IMR-90 (cell line): Measurements from ENCODE around the gene WRAP73. TPM values are rescaled to one million over a fixed set of nuclear protein-coding genes. Genes with fewer than 3 reads are reported as not detected.

Experiments
- ATAC-seq: fragments of 200-7000 bp; cut with Tn5 transposase; 2 replicates; pipeline ENCODE4 v1.9.1; 2020; ENCODE audit warnings: low read depth, mild to moderate bottlenecking, moderate library complexity
- BruUV-seq: library from RNA; stranded (reverse); fragments of 400-500 nt; replicated peaks from 2 replicates; lab custom pipeline; 2021; lab: Mats Ljungman, UMichigan
- CTCF ChIA-PET: fragments of 300-600 bp; formaldehyde crosslinking; extraction: SDS; loops from one replicate; lab custom pipeline; 2021; ENCODE audit warnings: antibody characterized with exemption; lab: Yijun Ruan, JAX
- POLR2A ChIA-PET: fragments of 300-600 bp; sonication (Branson Sonifier 250); formaldehyde crosslinking; loops from one replicate; lab custom pipeline; 2022; ENCODE audit warnings: antibody characterized with exemption; ENCODE audit not compliant: unreplicated experiment; lab: Charles Lee
- DNase-seq: peaks from one replicate; pipeline ENCODE4 v3.0.0; 2013
- H2AFZ ChIP-seq: replicated peaks from 2 replicates; pipeline ENCODE3; 2013; ENCODE audit warnings: low read length, mild to moderate bottlenecking; ENCODE audit not compliant: poor library complexity
- H2AK5ac ChIP-seq: 2 replicates; pipeline ENCODE4 v1.6.1; 2013; ENCODE audit warnings: low read depth, low read length, inconsistent platforms
- H2AK9ac ChIP-seq: replicated peaks from 2 replicates; pipeline ENCODE3; 2013; ENCODE audit warnings: mild to moderate bottlenecking, low read depth, low read length, moderate library complexity; ENCODE audit not compliant: poor library complexity
- H2BK120ac ChIP-seq: 2 replicates; pipeline ENCODE4 v1.6.1; 2013; ENCODE audit warnings: low read depth, low read length, inconsistent platforms
- H2BK15ac ChIP-seq: 3 replicates; pipeline ENCODE4 v1.6.1; 2013; ENCODE audit warnings: low read depth, low read length, inconsistent platforms
- H2BK20ac ChIP-seq: 2 replicates; pipeline ENCODE4 v1.6.1; 2013; ENCODE audit warnings: low read depth, mild to moderate bottlenecking, inconsistent platforms, low read length, moderate library complexity
- H2BK5ac ChIP-seq: 2 replicates; pipeline ENCODE4 v1.6.1; 2013; ENCODE audit warnings: mild to moderate bottlenecking, low read depth, low read length, inconsistent platforms; ENCODE audit not compliant: poor library complexity, severe bottlenecking
- H3K14ac ChIP-seq: replicated peaks from 2 replicates; pipeline ENCODE4 v1.6.1; 2013; ENCODE audit warnings: low read depth, low read length, inconsistent platforms
- H3K18ac ChIP-seq: 2 replicates; pipeline ENCODE4 v1.6.1; 2013; ENCODE audit warnings: low read depth, low read length, control low read depth
- H3K23ac ChIP-seq: 2 replicates; pipeline ENCODE4 v1.6.1; 2013; ENCODE audit warnings: low read depth, low read length, inconsistent platforms
- H3K27ac ChIP-seq: 2 replicates; pipeline ENCODE4 v1.5.1; 2013; ENCODE audit warnings: mild to moderate bottlenecking, control low read depth, low read length; ENCODE audit not compliant: insufficient read depth
- H3K27me3 ChIP-seq: 2 replicates; pipeline ENCODE4 v1.6.1; 2013; ENCODE audit warnings: low read length; ENCODE audit not compliant: control insufficient read depth, insufficient read depth
- H3K36me3 ChIP-seq: 2 replicates; pipeline ENCODE4 v1.6.1; 2013; ENCODE audit warnings: low read length, mixed read lengths; ENCODE audit not compliant: control insufficient read depth, insufficient read depth
- H3K4ac ChIP-seq: 2 replicates; pipeline ENCODE4 v1.6.1; 2013; ENCODE audit warnings: low read depth, low read length, inconsistent platforms
- H3K4me1 ChIP-seq: 2 replicates; pipeline ENCODE4 v1.6.1; 2013; ENCODE audit warnings: low read length, mixed read lengths; ENCODE audit not compliant: control insufficient read depth, insufficient read depth
- H3K4me2 ChIP-seq: 2 replicates; pipeline ENCODE4 v1.6.1; 2013; ENCODE audit warnings: low read depth, mild to moderate bottlenecking, control low read depth, low read length, moderate library complexity
- H3K4me3 ChIP-seq: 2 replicates; pipeline ENCODE4 v1.5.1; 2013; ENCODE audit warnings: low read depth, mild to moderate bottlenecking, control low read depth, low read length, moderate library complexity; ENCODE audit not compliant: insufficient read depth
- H3K56ac ChIP-seq: 2 replicates; pipeline ENCODE4 v1.6.1; 2013; ENCODE audit warnings: low read length, inconsistent platforms; ENCODE audit not compliant: insufficient read depth; ENCODE audit errors: extremely low read depth
- H3K79me1 ChIP-seq, 2 experiments: 2 replicates each; pipeline ENCODE4 v1.6.1; 2013; ENCODE audit warnings: low read length in 2 of 2, inconsistent platforms in 1 of 2, low read depth in 1 of 2
- H3K9ac ChIP-seq: 2 replicates; pipeline ENCODE4 v1.6.1; 2013; ENCODE audit warnings: low read depth, low read length, control low read depth
- H3K9me1 ChIP-seq: 2 replicates; pipeline ENCODE4 v1.6.1; 2013; ENCODE audit warnings: low read length, inconsistent platforms; ENCODE audit not compliant: insufficient read depth
- H3K9me3 ChIP-seq: 2 replicates; pipeline ENCODE4 v1.6.1; 2013; ENCODE audit warnings: low read length; ENCODE audit not compliant: control insufficient read depth, insufficient read depth
- H4K20me1 ChIP-seq: 2 replicates; pipeline ENCODE4 v1.6.1; 2013; ENCODE audit warnings: low read length, inconsistent platforms; ENCODE audit not compliant: insufficient read depth
- H4K5ac ChIP-seq: 2 replicates; pipeline ENCODE4 v1.6.1; 2013; ENCODE audit warnings: mild to moderate bottlenecking, low read depth, low read length, control low read depth
- H4K8ac ChIP-seq, 2 experiments: 2 replicates each; pipeline ENCODE4 v1.6.1; 2013; ENCODE audit warnings: low read depth in 2 of 2, low read length in 2 of 2, control low read depth in 1 of 2, inconsistent platforms in 1 of 2
- H4K91ac ChIP-seq: 2 replicates; pipeline ENCODE4 v1.6.1; 2013; ENCODE audit warnings: low read depth, low read length, inconsistent platforms; ENCODE audit not compliant: insufficient read depth
- BHLHE40 ChIP-seq: fragments of 150-350 bp; IDR thresholded peaks from 2 replicates; pipeline ENCODE4 v1.6.1; 2016; ENCODE audit warnings: mild to moderate bottlenecking, low read depth, low read length
- CEBPB ChIP-seq: IDR thresholded peaks from 2 replicates; pipeline ENCODE4 v1.6.1; 2012; ENCODE audit warnings: low read depth, low read length, improper control_type of control experiment
- CHD1 ChIP-seq: IDR thresholded peaks from 2 replicates; pipeline ENCODE4 v1.6.1; 2012; ENCODE audit warnings: low read depth, low read length, improper control_type of control experiment
- ELK1 ChIP-seq: fragments of 150-350 bp; IDR thresholded peaks from 2 replicates; pipeline ENCODE4 v1.6.1; 2016; ENCODE audit warnings: low read depth, mild to moderate bottlenecking, low read length, moderate library complexity, borderline replicate concordance
- FOS ChIP-seq: fragments of 150-350 bp; IDR thresholded peaks from 2 replicates; pipeline ENCODE4 v1.6.1; 2016; ENCODE audit warnings: low read depth, low read length
- MAFK ChIP-seq: IDR thresholded peaks from 2 replicates; pipeline ENCODE4 v1.6.1; 2012; ENCODE audit warnings: low read depth, low read length, improper control_type of control experiment
- MAZ ChIP-seq: IDR thresholded peaks from 2 replicates; pipeline ENCODE4 v1.6.1; 2012; ENCODE audit warnings: low read depth, mild to moderate bottlenecking, low read length, improper control_type of control experiment, moderate library complexity, borderline replicate concordance
- NFE2L2 ChIP-seq: fragments of 150-350 bp; IDR thresholded peaks from 2 replicates; pipeline ENCODE4 v1.6.1; 2016; ENCODE audit warnings: low read depth, mild to moderate bottlenecking, low read length
- RAD21 ChIP-seq: IDR thresholded peaks from 2 replicates; pipeline ENCODE4 v1.6.1; 2012; ENCODE audit warnings: low read length, improper control_type of control experiment
- RCOR1 ChIP-seq: IDR thresholded peaks from 2 replicates; pipeline ENCODE4 v1.6.1; 2012; ENCODE audit warnings: mild to moderate bottlenecking, low read length, improper control_type of control experiment; ENCODE audit not compliant: insufficient replicate concordance
- RFX5 ChIP-seq: IDR thresholded peaks from 2 replicates; pipeline ENCODE4 v1.8.0; 2012; ENCODE audit warnings: low read depth, mild to moderate bottlenecking, low read length, moderate library complexity
- SMC3 ChIP-seq: fragments of 150-350 bp; IDR thresholded peaks from 2 replicates; pipeline ENCODE4 v1.6.1; 2016; ENCODE audit warnings: low read depth, mild to moderate bottlenecking, antibody characterized with exemption, low read length, moderate library complexity
- WGBS, 2 experiments: methylation state at CpG; one replicate each; pipeline versions ENCODE4 v1.1.5 to v1.1.7; 2013; ENCODE audit warnings: missing lambda C conversion rate in 2 of 2; ENCODE audit not compliant: insufficient read length in 1 of 2; ENCODE audit errors: extremely low coverage in 2 of 2; 5-methylcytosine and 5-hydroxymethylcytosine counted together
- dilution Hi-C: fragments of 300-500 bp; cut with HindIII; formaldehyde crosslinking; loops from one replicate; pipeline ENCODE4 v1.14.3; 2018; ENCODE audit warnings: low sequenced_read_pairs; ENCODE audit not compliant: unreplicated experiment
- in situ Hi-C: fragments of 300-500 bp; cut with MboI; formaldehyde crosslinking; loops from 3 replicates; pipeline ENCODE4 v1.14.3; 2019; ENCODE audit warnings: low sequenced_read_pairs, inconsistent platforms, mixed read lengths
- intact Hi-C: fragments of 100-400 bp; cut with micrococcal nuclease; formaldehyde crosslinking; loops from 2 replicates; pipeline ENCODE4 v1.10.0; 2022
- polyA plus RNA-seq, 3 experiments: library from polyadenylated mRNA; depleted of rRNA; stranded (reverse); fragments of >200 nt; gene quantifications; 2 replicates each; pipeline ENCODE4 v1.2.3, GENCODE V29; 2012; ENCODE audit warnings: low replicate concordance in 1 of 3
- total RNA-seq: library from RNA; depleted of rRNA; stranded (reverse); fragments of >200 nt; gene quantifications from 2 replicates; pipeline ENCODE4 v1.2.3, GENCODE V29; 2012
- TF ChIP-seq, protein P1 (sequence below): fragments of 150-350 bp; IDR thresholded peaks from 2 replicates; pipeline ENCODE4 v1.6.1; 2017; ENCODE audit warnings: mild to moderate bottlenecking, antibody characterized with exemption, low read length, low read depth
- TF ChIP-seq, protein P2 (sequence below): conservative IDR thresholded peaks from 2 replicates; pipeline ENCODE4 v1.5.1; 2012; ENCODE audit warnings: mild to moderate bottlenecking, low read depth, low read length, improper control_type of control experiment

The WRAP73 gene
- total and polyA plus RNA-seq, 2 of the 4 experiments (the other 2 are of a cell fraction) = 10.8 to 23.6 TPM

DNA sequence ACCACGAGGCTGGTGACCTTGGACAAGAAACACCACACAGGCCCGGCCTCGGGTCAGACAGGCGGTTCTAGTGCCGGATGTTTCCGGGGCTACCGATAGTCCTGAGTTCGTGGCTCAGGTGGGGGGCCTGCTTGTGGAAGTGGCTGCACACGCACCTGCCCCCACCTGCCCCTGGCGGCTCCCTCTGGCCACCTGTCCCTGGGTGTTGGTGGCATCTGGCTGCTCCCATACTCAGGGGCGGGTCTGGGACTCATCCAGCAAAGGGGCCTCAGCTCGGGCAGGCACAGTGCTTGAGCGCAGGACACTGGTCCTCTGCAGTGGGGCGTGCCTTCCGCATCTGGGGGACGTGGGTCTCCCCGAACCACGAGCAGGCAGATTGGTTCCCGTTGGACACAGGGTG lies 36.0 kb upstream of the WRAP73 start:
- no peak overlapping the region for H3K27ac ChIP-seq
- no peaks in the 10 kb centered on the region for H3K36me3 ChIP-seq
- H3K23ac ChIP-seq = no peak overlapping the region
- no peak overlapping the region for H4K91ac ChIP-seq
- TF ChIP-seq, protein P1, sequence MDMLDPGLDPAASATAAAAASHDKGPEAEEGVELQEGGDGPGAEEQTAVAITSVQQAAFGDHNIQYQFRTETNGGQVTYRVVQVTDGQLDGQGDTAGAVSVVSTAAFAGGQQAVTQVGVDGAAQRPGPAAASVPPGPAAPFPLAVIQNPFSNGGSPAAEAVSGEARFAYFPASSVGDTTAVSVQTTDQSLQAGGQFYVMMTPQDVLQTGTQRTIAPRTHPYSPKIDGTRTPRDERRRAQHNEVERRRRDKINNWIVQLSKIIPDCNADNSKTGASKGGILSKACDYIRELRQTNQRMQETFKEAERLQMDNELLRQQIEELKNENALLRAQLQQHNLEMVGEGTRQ = no peak
- TF ChIP-seq RAD21 = no peak
- no peak for TF ChIP-seq MAFK
- TF ChIP-seq NFE2L2 = no peak
- TF ChIP-seq RCOR1 = no peak
- no peak for TF ChIP-seq CEBPB
- no peak for TF ChIP-seq ELK1
- no peak for TF ChIP-seq FOS
- TF ChIP-seq, protein P2, sequence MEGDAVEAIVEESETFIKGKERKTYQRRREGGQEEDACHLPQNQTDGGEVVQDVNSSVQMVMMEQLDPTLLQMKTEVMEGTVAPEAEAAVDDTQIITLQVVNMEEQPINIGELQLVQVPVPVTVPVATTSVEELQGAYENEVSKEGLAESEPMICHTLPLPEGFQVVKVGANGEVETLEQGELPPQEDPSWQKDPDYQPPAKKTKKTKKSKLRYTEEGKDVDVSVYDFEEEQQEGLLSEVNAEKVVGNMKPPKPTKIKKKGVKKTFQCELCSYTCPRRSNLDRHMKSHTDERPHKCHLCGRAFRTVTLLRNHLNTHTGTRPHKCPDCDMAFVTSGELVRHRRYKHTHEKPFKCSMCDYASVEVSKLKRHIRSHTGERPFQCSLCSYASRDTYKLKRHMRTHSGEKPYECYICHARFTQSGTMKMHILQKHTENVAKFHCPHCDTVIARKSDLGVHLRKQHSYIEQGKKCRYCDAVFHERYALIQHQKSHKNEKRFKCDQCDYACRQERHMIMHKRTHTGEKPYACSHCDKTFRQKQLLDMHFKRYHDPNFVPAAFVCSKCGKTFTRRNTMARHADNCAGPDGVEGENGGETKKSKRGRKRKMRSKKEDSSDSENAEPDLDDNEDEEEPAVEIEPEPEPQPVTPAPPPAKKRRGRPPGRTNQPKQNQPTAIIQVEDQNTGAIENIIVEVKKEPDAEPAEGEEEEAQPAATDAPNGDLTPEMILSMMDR = no peak
- no peak for TF ChIP-seq BHLHE40
- TF ChIP-seq CHD1 = no peak
- no peak for TF ChIP-seq SMC3
- no peak for TF ChIP-seq RFX5
- TF ChIP-seq MAZ = no peak
- no peak overlapping the region for H2BK15ac ChIP-seq
- no peak overlapping the region for H3K56ac ChIP-seq
- no peak overlapping the region for H2BK120ac ChIP-seq
- H3K9ac ChIP-seq = no peak overlapping the region
- ATAC-seq (no peak), DNase-seq (no peak)
- H3K9me3 ChIP-seq = no peaks in the 10 kb centered on the region
- WGBS, 2 experiments = 80% methylated on average over 10 of the region's 19 CpGs; no CpG with 5 or more reads in 1 of the 2 experiments
- H2AFZ ChIP-seq = no peak overlapping the region
- H2BK5ac ChIP-seq = no peak overlapping the region
- in situ Hi-C loops = no loop called here
- no TSS peak for BruUV-seq
- no peak overlapping the region for H2AK9ac ChIP-seq
- CTCF ChIA-PET = interaction anchor here (1.2 kb wide), 1 partner anchor 39 kb away, joined by 4 read pairs; no protein-coding TSS in a partner anchor
- dilution Hi-C loops = no loop called here
- H4K5ac ChIP-seq = no peak overlapping the region
- no peaks in the 10 kb centered on the region for H4K20me1 ChIP-seq
- H3K18ac ChIP-seq = no peak overlapping the region
- H3K14ac ChIP-seq = no peak overlapping the region
- intact Hi-C loops = no loop called here
- no peaks in the 10 kb centered on the region for H3K9me1 ChIP-seq
- H3K27me3 ChIP-seq = peaks cover 27% of the 10 kb centered on the region; the same call in 1 of the 2 replicates
- no peak overlapping the region for H3K4me2 ChIP-seq
- no peaks in the 10 kb centered on the region for H3K79me1 ChIP-seq
- no peak overlapping the region for H2BK20ac ChIP-seq
- no peak overlapping the region for H4K8ac ChIP-seq
- H3K4me1 ChIP-seq = no peaks in the 10 kb centered on the region
- no peak overlapping the region for H3K4ac ChIP-seq
- POLR2A ChIA-PET = no interaction called here
- no peak overlapping the region for H3K4me3 ChIP-seq
- no peak overlapping the region for H2AK5ac ChIP-seq
